ENCODE measurements around the gene ZNF564.

GRCh38 chr19:12596927-12597548 is 45.8 kb upstream of the ZNF564 start:
- TF ChIP-seq POLR2A (IDR thresholded peaks at IDR 0.05) (no peak), CTCF (IDR thresholded peaks at IDR 0.05 in 4 of 5, conservative IDR thresholded peaks at IDR 0.05 in 1 of 5) (no peak)

All from gastrocnemius medialis (tissue), 4 donors.